Stimulated activated CD4-positive, alpha-beta T cell treated with anti-CD3 and anti-CD28 coated beads, Interleukin-12 subunit alpha, Interleukin-12 subunit beta, amount 100 ng/mL, for 48 hours (primary cell): ENCODE measurements around the gene ANP32B.

Experiments
- DNase-seq, 3 donors: peaks; one replicate each; pipeline ENCODE4 v3.0.0-alpha.2; 2020; ENCODE audit warnings: low read depth in 2 of 3, low spot score in 1 of 3

The ANP32B gene

GRCh38 chr9:98022447-98022846 lies 39.3 kb downstream of the ANP32B start:
- DNase-seq, result no peak

GRCh38 chr9:98024702-98025101 lies 41.6 kb downstream of the ANP32B start:
- DNase-seq, result no peak

- no peak for DNase-seq
These were observed 48.0 kb downstream of the ANP32B start for GRCh38 chr9:98031169-98031568.

- no peak for DNase-seq
These were observed 48.8 kb downstream of the ANP32B start for GRCh38 chr9:98031935-98032334.

- DNase-seq, result peak; percentile 82 to 95 (median 87)
These were observed 51.7 kb downstream of the ANP32B start for GRCh38 chr9:98034593-98035546.

- no peak for DNase-seq
These were observed 54.2 kb downstream of the ANP32B start for GRCh38 chr9:98037357-98037756.

GRCh38 chr9:98038958-98039357 lies 55.8 kb downstream of the ANP32B start:
- DNase-seq, result no peak

GRCh38 chr9:98039607-98040017 lies 56.5 kb downstream of the ANP32B start:
- no peak for DNase-seq

GRCh38 chr9:98040212-98040611 lies 57.1 kb downstream of the ANP32B start:
- DNase-seq, result no peak

- DNase-seq, result no peak
These were observed 60.8 kb downstream of the ANP32B start for GRCh38 chr9:98043915-98044314.

GRCh38 chr9:98045234-98046179 lies 62.4 kb downstream of the ANP32B start:
- DNase-seq, result peak in 1 of 3 donors; percentile 36

GRCh38 chr9:98046180-98046543 lies 63.0 kb downstream of the ANP32B start:
- DNase-seq, result no peak

- no peak for DNase-seq
These were observed 63.9 kb downstream of the ANP32B start for GRCh38 chr9:98047002-98047401.

- no peak for DNase-seq
These were observed 66.3 kb downstream of the ANP32B start for GRCh38 chr9:98049288-98050072.

- DNase-seq, result no peak
These were observed 67.2 kb downstream of the ANP32B start for GRCh38 chr9:98050351-98050750.

- no peak for DNase-seq
These were observed 71.3 kb downstream of the ANP32B start for GRCh38 chr9:98054376-98054951.

- peak; percentile 84 to 94 (median 85) for DNase-seq
These were observed 73.4 kb downstream of the ANP32B start, which contains the start of gene NANS for GRCh38 chr9:98056269-98057137. TSS of gene NANS (plus strand) at chr9:98056732. CDS start at chr9:98056809, 77 bp downstream.

GRCh38 chr9:98057138-98057799 lies 74.1 kb downstream of the ANP32B start:
- peak in 1 of 3 donors; percentile 20 for DNase-seq

GRCh38 chr9:98062161-98062560 lies 79.0 kb downstream of the ANP32B start:
- no peak for DNase-seq
